Endothelial cell of umbilical vein (primary cell): ENCODE results near the gene MVB12B. TPM values are rescaled to one million over a fixed set of nuclear protein-coding genes. Genes with fewer than 3 reads are reported as not detected.

Experiments used
- BruUV-seq: library from RNA; stranded (reverse); fragments of 400-500 nt; replicated peaks from 2 replicates; lab custom pipeline; 2021; lab: Mats Ljungman, UMichigan
- CTCF ChIA-PET: fragments of 300-600, 350-600 bp; sonication (Branson Sonifier 250); formaldehyde crosslinking; loops from one replicate; lab custom pipeline; 2021; ENCODE audit warnings: antibody characterized with exemption, inconsistent platforms; lab: Charles Lee
- POLR2A ChIA-PET: fragments of 300-600, 350-600 bp; sonication (Branson Sonifier 250); formaldehyde crosslinking; loops from one replicate; lab custom pipeline; 2021; ENCODE audit warnings: antibody characterized with exemption, inconsistent platforms; lab: Charles Lee
- DNase-seq: peaks from one replicate; pipeline ENCODE4 v3.0.0-alpha.2; 2011; ENCODE audit warnings: low read depth, low spot score
- FAIRE-seq: peaks from 2 replicates; lab custom pipeline; 2011; peaks lifted over from hg19 to GRCh38; lab: Jason Lieb, UNC
- H2AFZ ChIP-seq: 2 replicates; pipeline ENCODE4 v1.6.0; 2012; ENCODE audit warnings: low read depth, low read length, control low read depth, inconsistent platforms
- H3K27ac ChIP-seq: 2 replicates; pipeline ENCODE4 v1.5.1; 2011; ENCODE audit warnings: low read depth, mild to moderate bottlenecking, control low read depth, low read length, moderate library complexity; ENCODE audit not compliant: insufficient read depth
- H3K27me3 ChIP-seq, 2 experiments: 2 replicates each; pipeline versions ENCODE4 v1.6.0 to v1.6.1; 2011; ENCODE audit warnings: low read length in 2 of 2, mixed read lengths in 1 of 2; ENCODE audit not compliant: control insufficient read depth in 2 of 2, insufficient read depth in 2 of 2
- H3K36me3 ChIP-seq, 2 experiments: 2 replicates in 1 of 2; 3 replicates in 1 of 2; pipeline ENCODE4 v1.5.1; 2011; ENCODE audit warnings: low read length in 2 of 2, mild to moderate bottlenecking in 1 of 2, moderate library complexity in 1 of 2; ENCODE audit not compliant: control insufficient read depth in 2 of 2, insufficient read depth in 2 of 2; ENCODE audit errors: extremely low read depth in 1 of 2
- H3K4me1 ChIP-seq: 3 replicates; pipeline ENCODE4 v1.5.1; 2011; ENCODE audit warnings: mild to moderate bottlenecking, low read length; ENCODE audit not compliant: control insufficient read depth, insufficient read depth; ENCODE audit errors: extremely low read depth
- H3K4me2 ChIP-seq: 2 replicates; pipeline ENCODE4 v1.6.1; 2011; ENCODE audit warnings: low read length, control low read depth, mixed read lengths; ENCODE audit not compliant: insufficient read depth
- H3K4me3 ChIP-seq, 3 experiments: fragments of 200-600 bp in 1 of 3; sonication (generic), shearing (Covaris generic) in 1 of 3; replicated peaks in 1 of 3; 2 replicates each; pipeline ENCODE4 v1.5.1; 2011 to 2016; ENCODE audit warnings: control low read depth in 3 of 3, low read length in 3 of 3, mild to moderate bottlenecking in 2 of 3, inconsistent platforms in 1 of 3, low read depth in 1 of 3, moderate library complexity in 1 of 3; ENCODE audit not compliant: insufficient read depth in 1 of 3
- H3K79me2 ChIP-seq: 2 replicates; pipeline ENCODE4 v1.6.0; 2012; ENCODE audit warnings: low read length, inconsistent platforms; ENCODE audit not compliant: control insufficient read depth, insufficient read depth
- H3K9ac ChIP-seq: replicated peaks from 2 replicates; pipeline ENCODE3; 2011; ENCODE audit warnings: low read length, control low read depth; ENCODE audit not compliant: insufficient read depth; ENCODE audit errors: extremely low read depth
- H3K9me1 ChIP-seq: replicated peaks from 3 replicates; pipeline ENCODE4 v1.6.0; 2011; ENCODE audit warnings: mild to moderate bottlenecking, low read length; ENCODE audit not compliant: control insufficient read depth, insufficient read depth; ENCODE audit errors: extremely low read depth
- H3K9me3 ChIP-seq: replicated peaks from 2 replicates; pipeline ENCODE4 v1.5.1; 2012; ENCODE audit warnings: low read length, inconsistent platforms; ENCODE audit not compliant: control insufficient read depth, insufficient read depth
- H4K20me1 ChIP-seq: replicated peaks from 2 replicates; pipeline ENCODE3; 2011; ENCODE audit warnings: mild to moderate bottlenecking, low read length; ENCODE audit not compliant: control insufficient read depth, insufficient read depth; ENCODE audit errors: extremely low read depth
- EZH2 ChIP-seq: IDR thresholded peaks from 2 replicates; pipeline ENCODE4 v1.6.1; 2012; ENCODE audit warnings: borderline replicate concordance, low read depth, mild to moderate bottlenecking, moderate library complexity, low read length, inconsistent platforms; ENCODE audit not compliant: severe bottlenecking
- FOS ChIP-seq: IDR thresholded peaks from 2 replicates; pipeline ENCODE4 v1.6.1; 2011; ENCODE audit warnings: mild to moderate bottlenecking, low read length, moderate library complexity, borderline replicate concordance; ENCODE audit not compliant: insufficient read depth
- GATA2 ChIP-seq: IDR thresholded peaks from 2 replicates; pipeline ENCODE4 v1.7.0; 2011; ENCODE audit warnings: low read depth, mild to moderate bottlenecking, moderate library complexity, mixed read lengths, low read length; ENCODE audit not compliant: insufficient read length, insufficient read depth
- JUN ChIP-seq: IDR thresholded peaks from 2 replicates; pipeline ENCODE4 v1.6.1; 2011; ENCODE audit warnings: borderline replicate concordance, low read depth; ENCODE audit not compliant: insufficient read length, insufficient read depth
- MYC ChIP-seq: IDR thresholded peaks from one replicate; pipeline ENCODE4 v1.6.1; 2011; ENCODE audit warnings: mild to moderate bottlenecking, low read depth, low read length
- POLR2A ChIP-seq: IDR thresholded peaks from 2 replicates; pipeline ENCODE4 v1.6.1; 2012; ENCODE audit warnings: low read depth, mild to moderate bottlenecking, control low read depth, low read length
- POLR2AphosphoS5 ChIP-seq: IDR thresholded peaks from 2 replicates; pipeline ENCODE4 v1.6.1; 2012; ENCODE audit warnings: low read depth, mild to moderate bottlenecking, control low read depth, low read length, moderate library complexity; ENCODE audit not compliant: insufficient read depth
- dilution Hi-C: fragments of 300-500 bp; cut with MboI; formaldehyde crosslinking; loops from one replicate; pipeline ENCODE4 v1.15.0; 2019; ENCODE audit warnings: low sequenced_read_pairs; ENCODE audit not compliant: extremely low pct_ligation_motif_present
- intact Hi-C: fragments of 100-400 bp; cut with micrococcal nuclease; formaldehyde crosslinking; loops from one replicate; pipeline ENCODE4 v1.10.0; 2022
- polyA plus RNA-seq, 4 experiments: library from polyadenylated mRNA; depleted of rRNA in 3 of 4; stranded (reverse) in 3 of 4; unstranded in 1 of 4; fragments of >200 nt; gene quantifications; 2 replicates each; pipeline versions ENCODE4 v1.2.1 to v1.2.3, GENCODE V29; 2011 to 2012; ENCODE audit warnings: missing spikeins in 1 of 4
- total RNA-seq: library from RNA; stranded (reverse); gene quantifications from 2 replicates; pipeline ENCODE4 v1.2.3, GENCODE V29; 2021
- TF ChIP-seq, protein P1 (sequence below), 2 donors: IDR thresholded peaks; 1 replicate in 1 of 2; 2 replicates in 1 of 2; pipeline ENCODE4 v1.5.1; 2011; ENCODE audit warnings: low read length in 2 of 2, mild to moderate bottlenecking in 2 of 2, moderate library complexity in 2 of 2, control low read depth in 1 of 2, inconsistent platforms in 1 of 2, low read depth in 1 of 2; ENCODE audit not compliant: insufficient read depth in 1 of 2; ENCODE audit errors: extremely low read depth in 1 of 2
- TF ChIP-seq, protein P2 (sequence below): IDR thresholded peaks from 2 replicates; pipeline ENCODE4 v1.6.1; 2011; ENCODE audit not compliant: insufficient read depth, insufficient read length

The MVB12B gene
- total and polyA plus RNA-seq, 2 donors (not counting 3 experiments of a cell fraction or from before 2014, with no cell fraction given) = 6.6 to 17.3 TPM

DNA sequence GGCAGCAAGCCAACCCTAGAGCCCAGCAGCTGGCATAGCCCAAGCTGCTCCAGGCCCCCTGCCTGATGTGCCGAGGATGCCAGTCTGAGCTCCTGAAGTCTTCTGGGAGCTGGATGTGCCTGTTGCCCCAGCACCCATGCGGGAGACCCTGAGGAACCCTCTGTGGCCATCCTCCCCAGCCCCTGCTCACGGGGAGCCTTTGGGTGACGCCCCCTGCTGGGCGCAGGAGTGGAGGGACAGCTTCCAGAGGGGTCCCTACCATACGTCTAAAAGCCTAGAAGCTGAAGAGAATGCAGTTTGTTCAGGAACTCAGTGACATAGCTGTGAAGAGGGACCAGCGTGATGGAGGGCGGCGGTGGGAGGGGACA, 33.1 kb upstream of the MVB12B start:
- Histone ChIP-seq H3K4me1 (no peaks in the 10 kb centered on the region), H3K4me2 (no peak overlapping the region), H3K9me1 (no peaks in the 10 kb centered on the region), H3K27me3 (no peaks in the 10 kb centered on the region), H3K79me2 (no peaks in the 10 kb centered on the region), H3K9ac (no peak overlapping the region), H4K20me1 (no peaks in the 10 kb centered on the region), H3K27ac (no peak overlapping the region), H3K36me3 (no peaks in the 10 kb centered on the region), H3K9me3 (no peaks in the 10 kb centered on the region), H2AFZ (no peak overlapping the region), H3K4me3 (no peak overlapping the region)
- DNase-seq (no peak), FAIRE-seq (no peak)
- dilution Hi-C loops = no loop called here
- POLR2A ChIA-PET = no interaction called here
- intact Hi-C loops = no loop called here
- BruUV-seq = no TSS peak
- TF ChIP-seq, protein P1, sequence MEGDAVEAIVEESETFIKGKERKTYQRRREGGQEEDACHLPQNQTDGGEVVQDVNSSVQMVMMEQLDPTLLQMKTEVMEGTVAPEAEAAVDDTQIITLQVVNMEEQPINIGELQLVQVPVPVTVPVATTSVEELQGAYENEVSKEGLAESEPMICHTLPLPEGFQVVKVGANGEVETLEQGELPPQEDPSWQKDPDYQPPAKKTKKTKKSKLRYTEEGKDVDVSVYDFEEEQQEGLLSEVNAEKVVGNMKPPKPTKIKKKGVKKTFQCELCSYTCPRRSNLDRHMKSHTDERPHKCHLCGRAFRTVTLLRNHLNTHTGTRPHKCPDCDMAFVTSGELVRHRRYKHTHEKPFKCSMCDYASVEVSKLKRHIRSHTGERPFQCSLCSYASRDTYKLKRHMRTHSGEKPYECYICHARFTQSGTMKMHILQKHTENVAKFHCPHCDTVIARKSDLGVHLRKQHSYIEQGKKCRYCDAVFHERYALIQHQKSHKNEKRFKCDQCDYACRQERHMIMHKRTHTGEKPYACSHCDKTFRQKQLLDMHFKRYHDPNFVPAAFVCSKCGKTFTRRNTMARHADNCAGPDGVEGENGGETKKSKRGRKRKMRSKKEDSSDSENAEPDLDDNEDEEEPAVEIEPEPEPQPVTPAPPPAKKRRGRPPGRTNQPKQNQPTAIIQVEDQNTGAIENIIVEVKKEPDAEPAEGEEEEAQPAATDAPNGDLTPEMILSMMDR (IDR thresholded peaks at IDR 0.05; ENCODE audit: extremely low read depth in 1 of 2, insufficient read depth in 1 of 2, low read depth in 1 of 2, low read length in 2 of 2) = peak; percentile 26 to 38
- TF ChIP-seq POLR2AphosphoS5 = no peak
- CTCF ChIA-PET = interaction anchor here (1.4 to 2.1 kb wide), 3 partner anchors 105 to 1038 kb away, joined by 4 to 8 read pairs (median 5); no protein-coding TSS in a partner anchor

DNA sequence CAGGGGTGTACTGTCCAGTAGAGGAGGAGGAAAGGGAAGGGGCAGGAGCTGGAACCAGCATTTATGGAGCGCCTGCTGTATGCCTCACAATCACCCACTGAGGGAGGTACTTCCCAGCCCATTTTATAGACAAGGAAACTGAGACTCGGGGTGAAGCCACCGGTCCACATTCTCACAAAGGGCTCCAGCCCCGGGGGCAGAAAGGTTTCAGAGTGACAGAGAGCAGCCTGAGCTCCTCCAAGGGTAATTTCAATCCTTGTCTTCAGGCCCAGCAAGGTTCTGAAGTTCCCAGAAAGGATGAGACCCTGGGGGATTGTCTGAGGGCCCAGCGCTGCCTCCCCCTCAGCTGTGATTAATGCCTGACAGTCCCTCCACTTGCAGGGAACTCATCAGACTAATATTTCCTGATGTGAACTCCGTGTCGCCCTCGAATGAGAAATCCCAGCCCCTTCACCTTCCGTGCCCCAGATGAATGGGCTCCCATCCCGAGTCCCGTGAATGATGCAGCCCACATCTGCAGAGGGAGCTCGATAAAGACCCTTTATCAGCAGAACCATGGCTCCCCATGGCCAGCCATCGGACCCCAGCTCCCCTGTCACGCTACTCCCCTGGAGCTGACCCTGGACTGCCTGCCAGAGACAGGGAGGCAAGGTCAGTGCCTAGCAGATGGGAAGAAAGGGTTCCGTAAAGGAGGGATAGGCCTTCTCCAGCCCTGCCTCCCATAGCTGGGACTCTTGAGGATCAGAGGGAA, 32.1 kb upstream of the MVB12B start:
- H3K79me2 ChIP-seq = no peaks in the 10 kb centered on the region
- no peaks in the 10 kb centered on the region for H4K20me1 ChIP-seq
- no peaks in the 10 kb centered on the region for H3K4me1 ChIP-seq
- no peaks in the 10 kb centered on the region for H3K9me1 ChIP-seq
- no peak overlapping the region for H3K27ac ChIP-seq
- H3K4me2 ChIP-seq = no peak overlapping the region
- DNase-seq (no peak), FAIRE-seq (no peak)
- TF ChIP-seq FOS (no peak), MYC (no peak), POLR2AphosphoS5 (no peak), EZH2 (no peak), GATA2 (no peak), JUN (no peak), POLR2A (no peak)
- TF ChIP-seq, protein P1 (IDR thresholded peaks at IDR 0.05; ENCODE audit: extremely low read depth in 1 of 2, insufficient read depth in 1 of 2, low read depth in 1 of 2, low read length in 2 of 2) = no peak
- TF ChIP-seq, protein P2, sequence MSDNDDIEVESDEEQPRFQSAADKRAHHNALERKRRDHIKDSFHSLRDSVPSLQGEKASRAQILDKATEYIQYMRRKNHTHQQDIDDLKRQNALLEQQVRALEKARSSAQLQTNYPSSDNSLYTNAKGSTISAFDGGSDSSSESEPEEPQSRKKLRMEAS = no peak
- BruUV-seq = no TSS peak
- CTCF ChIA-PET = interaction anchor here (1.3 to 2.1 kb wide), 4 partner anchors 104 to 1039 kb away, joined by 4 to 8 read pairs (median 4); no protein-coding TSS in a partner anchor
- H3K27me3 ChIP-seq = peaks cover 0 to 4% of the 10 kb centered on the region in 2 experiments
- no peaks in the 10 kb centered on the region for H3K9me3 ChIP-seq
- dilution Hi-C loops (no loop called here), intact Hi-C loops (no loop called here)
- H3K4me3 ChIP-seq = no peak overlapping the region
- no peak overlapping the region for H3K9ac ChIP-seq
- POLR2A ChIA-PET = no interaction called here
- H2AFZ ChIP-seq = no peak overlapping the region
- no peaks in the 10 kb centered on the region for H3K36me3 ChIP-seq
